NCI-H1417 treated with DMSO at 0.1 percent for 48 hours (cell line): ENCODE data around the gene GJC1.

Experiments used
- DNase-seq: peaks from one replicate; lab custom pipeline; 2025; lab: John Stamatoyannopoulos, UW

GJC1 gene

GRCh38 chr17:44798356-44798755 is 31.7 kb downstream of the GJC1 start:
- DNase-seq: no peak

- no peak for DNase-seq
These were observed 32.3 kb downstream of the GJC1 start for GRCh38 chr17:44797802-44798201.

DNA sequence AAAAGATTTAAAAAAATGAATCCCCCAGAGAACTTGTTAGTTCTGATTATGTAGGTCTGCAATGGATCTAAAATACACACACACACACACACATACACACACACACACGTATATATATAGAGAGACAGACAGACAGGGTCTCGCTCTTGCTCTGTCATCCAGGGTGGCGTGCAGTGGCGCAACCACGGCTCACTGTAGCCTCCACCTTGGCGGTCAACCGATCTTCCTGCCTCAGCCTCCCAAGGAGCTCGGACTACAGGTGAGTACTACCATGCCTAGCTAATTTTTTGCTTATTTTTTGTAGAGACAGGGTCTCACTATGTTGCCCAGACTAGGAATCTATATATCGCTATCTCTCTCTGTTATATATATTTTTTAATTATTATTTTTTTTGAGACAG is 33.4 kb downstream of the GJC1 start:
- DNase-seq: no peak

DNA sequence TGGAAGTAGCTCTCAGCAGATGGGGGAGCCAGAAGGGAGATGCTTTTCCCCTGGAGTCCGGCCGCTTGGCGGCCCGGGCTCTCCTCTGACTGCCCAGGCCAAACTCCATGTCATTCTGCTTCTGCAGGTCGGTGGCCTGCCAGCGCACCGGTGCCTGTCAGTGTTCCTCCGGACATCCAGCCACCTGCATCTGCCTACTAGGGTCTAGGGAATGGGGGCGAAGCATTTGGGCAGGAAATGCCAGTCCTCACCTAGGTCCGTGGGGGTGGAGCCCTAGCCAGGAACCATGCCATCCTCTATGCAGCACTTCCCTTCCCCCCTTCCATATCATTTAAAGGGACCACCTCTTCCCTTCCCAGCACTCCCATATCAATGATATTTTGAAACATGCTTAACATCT is 34.2 kb downstream of the GJC1 start:
- DNase-seq: no peak

DNA sequence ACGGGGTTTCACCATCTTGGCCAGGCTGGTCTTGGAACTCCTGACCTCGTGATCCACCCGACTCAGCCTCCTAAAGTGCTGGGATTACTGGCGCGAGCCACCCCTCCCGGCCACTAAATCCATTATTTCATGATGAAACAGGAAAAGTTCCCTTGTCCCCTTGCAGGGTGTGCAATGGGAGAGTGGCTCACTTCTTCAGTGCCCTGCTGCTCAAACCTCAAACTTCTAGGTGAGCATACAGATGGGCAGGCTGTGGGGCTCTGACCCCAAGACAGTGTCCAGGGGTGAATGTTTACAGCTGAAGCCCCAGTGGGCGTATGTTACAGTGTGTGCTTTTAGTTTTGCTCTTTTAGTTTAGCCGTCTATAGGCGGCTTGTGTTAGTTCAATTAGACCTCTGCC is 34.7 kb downstream of the GJC1 start:
- DNase-seq: no peak

DNA sequence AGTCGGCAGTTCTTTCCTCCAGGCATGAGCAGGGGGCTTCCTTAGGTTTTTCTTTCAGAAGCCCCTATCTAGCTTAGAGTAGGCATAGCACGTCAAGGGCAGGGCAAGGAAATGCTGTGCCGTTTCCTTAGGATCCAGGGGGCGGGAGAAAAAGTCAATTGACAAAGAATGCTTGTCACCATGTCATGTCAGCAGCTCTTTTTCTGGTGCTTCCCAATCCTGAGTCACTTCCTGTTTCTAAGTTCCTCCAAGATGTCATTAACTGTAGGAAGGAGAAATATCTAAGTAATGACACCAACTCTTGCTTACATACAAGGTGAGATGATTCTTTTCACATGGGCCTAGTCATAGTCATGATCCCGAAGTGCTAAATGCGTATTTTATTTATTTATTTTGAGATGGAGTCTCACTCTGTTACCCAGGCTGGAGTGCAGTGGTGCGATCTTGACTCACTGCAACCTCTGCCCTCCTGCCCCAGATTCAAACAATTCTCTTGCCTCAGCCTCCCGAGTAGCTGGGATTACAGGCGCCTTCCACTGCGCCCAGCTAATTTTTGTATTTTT is 35.2 kb downstream of the GJC1 start:
- DNase-seq: no peak

- DNase-seq: no peak
These were observed 35.9 kb downstream of the GJC1 start for GRCh38 chr17:44793885-44794842.

DNA sequence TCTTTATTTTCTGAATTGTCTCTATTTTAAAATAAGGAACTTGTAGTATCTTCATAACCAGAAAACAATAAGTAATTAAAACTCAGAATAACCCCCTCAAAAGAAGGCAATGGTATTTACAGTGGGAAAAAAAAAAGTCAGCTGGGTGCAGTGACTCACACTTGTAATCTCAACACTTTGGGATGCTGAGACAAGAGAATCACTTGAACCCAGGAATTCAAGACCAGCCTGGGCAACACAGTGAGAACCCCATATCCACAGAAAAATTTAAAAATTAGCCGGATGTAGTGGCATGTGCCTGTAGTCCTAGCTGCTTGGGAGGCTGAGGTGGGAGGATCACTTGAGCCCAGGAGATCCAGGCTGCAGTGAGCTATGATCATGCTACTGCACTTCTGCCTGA is 37.8 kb downstream of the GJC1 start:
- DNase-seq: no peak

DNA sequence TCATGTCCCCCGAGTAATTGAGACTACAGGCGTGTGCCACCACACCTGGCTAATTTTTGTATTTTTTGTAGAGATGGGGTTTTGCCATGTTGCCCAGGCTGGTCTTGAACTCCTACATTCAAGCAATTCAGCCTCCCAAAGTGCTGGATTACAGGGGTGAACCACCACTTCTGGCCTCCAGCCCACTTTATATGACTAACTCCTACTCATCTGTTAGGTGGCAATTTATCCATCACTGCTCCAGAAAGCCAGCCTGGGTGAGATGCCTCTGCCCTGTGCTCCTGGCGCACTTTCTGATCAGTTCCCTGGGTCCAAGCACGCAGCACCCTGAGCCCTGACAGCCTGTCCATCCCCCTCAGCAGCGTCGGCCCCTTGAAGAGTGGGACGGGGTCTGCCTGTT is 41.9 kb downstream of the GJC1 start:
- DNase-seq: no peak

DNA sequence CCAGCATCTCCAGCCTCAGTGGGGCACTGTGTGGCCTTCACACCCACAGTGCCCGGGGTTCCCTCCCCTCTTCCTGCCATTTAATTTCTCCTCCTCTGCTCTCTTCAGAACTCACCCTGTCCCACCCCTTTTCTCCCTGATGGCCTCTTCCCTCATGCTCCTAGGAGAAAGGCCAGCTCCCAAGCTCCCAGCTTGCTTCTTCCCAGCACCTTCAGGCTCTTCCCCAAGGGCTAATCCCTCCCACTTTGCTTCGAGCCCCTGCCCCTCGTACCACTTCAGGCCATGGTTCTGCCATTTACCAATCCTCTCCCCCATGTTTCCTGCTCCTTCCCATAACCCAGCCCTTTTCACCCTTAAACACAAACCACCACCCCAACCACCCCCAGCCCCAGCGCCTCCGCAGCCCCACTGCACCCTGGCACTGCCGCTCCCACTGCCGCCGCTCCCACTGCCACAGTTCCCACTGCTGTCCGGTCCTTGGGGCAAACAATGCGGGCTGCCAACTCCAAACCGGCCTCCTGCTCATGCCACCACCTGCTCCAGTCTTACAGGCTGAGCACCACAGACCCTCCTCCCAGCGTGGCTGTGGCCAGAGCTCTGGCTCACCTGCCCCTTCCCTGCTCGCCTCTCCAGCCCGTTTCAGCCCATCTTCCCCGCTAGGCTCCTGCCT is 42.7 kb downstream of the GJC1 start:
- no peak for DNase-seq

GRCh38 chr17:44786551-44787081 is 43.5 kb downstream of the GJC1 start:
- DNase-seq: no peak

DNA sequence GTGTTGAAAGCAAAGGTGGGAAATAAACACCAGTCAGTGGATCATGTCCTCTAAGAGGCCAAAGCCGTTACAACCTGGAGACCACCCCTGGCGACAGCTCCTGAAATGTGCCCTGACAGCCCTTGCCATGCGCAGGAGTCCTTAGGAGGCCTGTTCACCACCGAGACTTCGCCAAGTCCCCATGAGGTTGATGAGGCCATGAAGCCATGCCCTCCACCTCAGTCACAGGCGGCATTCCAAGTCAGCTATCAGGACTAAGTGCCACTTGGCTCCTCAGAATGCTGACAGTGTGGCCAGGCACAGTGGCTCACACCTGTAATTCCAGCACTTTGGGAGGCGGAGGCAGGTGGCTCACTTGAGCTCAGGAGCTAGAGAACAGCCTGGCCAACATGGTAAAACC is 44.2 kb downstream of the GJC1 start:
- DNase-seq: no peak

- DNase-seq: no peak
These were observed 47.7 kb downstream of the GJC1 start for GRCh38 chr17:44782326-44782850.

DNA sequence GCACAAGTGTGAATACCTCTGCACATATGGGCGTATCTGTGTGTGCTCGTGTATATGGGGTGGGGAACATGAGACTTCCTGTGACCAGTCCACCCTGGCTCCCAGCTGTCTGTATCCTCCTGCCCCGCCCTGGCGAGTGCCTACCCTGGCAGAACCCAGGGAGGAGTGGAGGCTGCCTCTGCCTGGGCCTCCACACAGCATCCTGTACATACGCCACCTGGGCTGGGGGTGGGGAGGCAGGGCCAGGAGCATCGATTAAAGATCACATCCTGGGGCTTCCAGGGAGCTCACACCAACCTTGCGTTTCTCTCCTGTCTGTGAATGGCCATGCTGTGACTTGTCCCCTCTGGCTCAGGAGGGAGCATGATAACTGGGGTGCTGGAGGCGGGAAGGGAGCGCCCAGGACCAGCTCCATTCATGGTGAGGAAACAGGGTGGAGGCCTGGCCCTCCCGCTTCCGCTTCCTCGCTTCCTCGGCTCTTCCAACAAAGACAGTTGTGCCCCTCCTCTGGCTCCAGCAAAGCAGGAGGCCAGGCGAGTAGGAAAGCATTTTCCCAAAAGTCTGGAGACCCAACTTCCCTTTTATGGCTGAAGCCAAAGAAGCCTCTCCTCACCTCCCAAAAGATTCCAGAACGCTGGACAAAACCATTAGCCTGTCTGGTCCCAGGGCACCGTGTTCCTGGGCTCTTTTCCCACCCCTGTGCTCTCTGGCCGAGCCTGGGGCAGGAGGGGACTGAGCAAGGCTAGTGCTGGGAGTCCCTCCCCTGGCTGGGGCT is 48.3 kb downstream of the GJC1 start:
- DNase-seq: no peak

DNA sequence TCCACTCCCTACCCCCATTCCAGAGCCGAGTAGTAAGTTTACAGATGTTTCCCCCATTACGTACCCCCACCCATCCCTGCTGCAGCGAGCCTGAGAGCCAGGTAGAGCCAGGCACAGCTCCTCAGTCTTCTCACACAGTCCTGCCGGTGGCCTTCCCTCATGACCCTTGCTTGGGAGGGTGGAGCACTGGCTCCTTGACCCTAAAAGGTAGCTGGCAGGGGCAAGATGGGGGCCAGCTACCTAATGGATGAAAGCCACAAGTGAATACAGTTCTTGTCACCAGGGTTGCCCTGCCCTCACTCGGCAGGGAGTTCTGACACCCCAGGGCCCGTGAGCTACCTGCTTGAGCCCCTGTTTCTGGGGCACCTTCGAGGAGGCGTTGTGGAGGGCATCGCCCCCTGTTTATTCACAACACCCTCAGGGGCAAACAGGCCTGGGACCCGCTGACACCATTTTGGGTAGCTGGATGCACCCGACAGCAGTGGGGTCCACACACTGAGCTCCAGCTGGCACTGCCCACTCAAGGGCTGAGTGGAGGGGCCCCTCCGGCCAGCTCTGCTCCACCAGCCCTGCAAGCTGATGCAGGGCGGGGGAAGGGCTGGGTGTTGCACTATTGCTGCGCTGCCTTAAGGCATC is 49.1 kb downstream of the GJC1 start:
- DNase-seq: no peak

DNA sequence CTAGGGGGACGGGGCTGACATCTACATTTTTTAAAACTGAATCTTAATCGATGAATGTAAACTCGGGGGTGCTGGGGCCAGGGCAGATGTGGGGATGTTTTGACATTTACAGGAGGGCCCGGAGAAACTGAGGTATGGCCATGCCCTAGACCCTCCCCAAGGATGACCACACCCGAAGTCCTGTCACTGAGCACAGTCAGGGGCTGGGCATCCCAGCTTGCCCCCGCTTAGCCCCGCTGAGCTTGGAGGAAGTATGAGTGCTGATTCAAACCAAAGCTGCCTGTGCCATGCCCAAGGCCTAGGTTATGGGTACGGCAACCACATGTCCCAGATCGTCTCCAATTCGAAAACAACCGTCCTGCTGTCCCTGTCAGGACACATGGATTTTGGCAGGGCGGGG is 49.9 kb downstream of the GJC1 start:
- no peak for DNase-seq

GRCh38 chr17:44779211-44780025 is 50.7 kb downstream of the GJC1 start:
- no peak for DNase-seq

- DNase-seq: no peak
These were observed 51.4 kb downstream of the GJC1 start for GRCh38 chr17:44778656-44779210.

- no peak for DNase-seq
These were observed 52.4 kb downstream of the GJC1 start for GRCh38 chr17:44777394-44778348.
